Loucy (cell line): ENCODE measurements around the gene GATB.

Source experiments
- CTCF ChIP-seq: fragments of 200-600 bp; sonication (generic); conservative IDR thresholded peaks from 2 replicates; pipeline ENCODE4 v1.5.1; 2014; ENCODE audit warnings: mild to moderate bottlenecking, antibody characterized with exemption, low read length
- EZH2phosphoT487 ChIP-seq: fragments of 200-600 bp; IDR thresholded peaks from 2 replicates; pipeline ENCODE4 v1.6.1; 2018; ENCODE audit warnings: antibody characterized with exemption, mild to moderate bottlenecking, moderate library complexity, borderline replicate concordance

- no peak for TF ChIP-seq EZH2phosphoT487
- TF ChIP-seq CTCF: no peak
Observed at GRCh38 chr4:151771664-151772063, 10.9 kb upstream of the GATB start.
